Stimulated activated CD4-positive, alpha-beta T cell treated with anti-CD3 and anti-CD28 coated beads, TNF-alpha, amount 100 ng/mL, for 1 hour (primary cell): ENCODE measurements around the gene APOL4.
"Not testable (repeated sequence)": the region's sequence is repeated elsewhere in the genome, so short reads cannot be mapped to it uniquely, and the experiment has no call there.

Experiments
- DNase-seq, 3 donors: peaks; one replicate each; pipeline ENCODE4 v3.0.0-alpha.2; 2020; ENCODE audit warnings: low read depth in 3 of 3, low spot score in 1 of 3

The APOL4 gene, protein sequence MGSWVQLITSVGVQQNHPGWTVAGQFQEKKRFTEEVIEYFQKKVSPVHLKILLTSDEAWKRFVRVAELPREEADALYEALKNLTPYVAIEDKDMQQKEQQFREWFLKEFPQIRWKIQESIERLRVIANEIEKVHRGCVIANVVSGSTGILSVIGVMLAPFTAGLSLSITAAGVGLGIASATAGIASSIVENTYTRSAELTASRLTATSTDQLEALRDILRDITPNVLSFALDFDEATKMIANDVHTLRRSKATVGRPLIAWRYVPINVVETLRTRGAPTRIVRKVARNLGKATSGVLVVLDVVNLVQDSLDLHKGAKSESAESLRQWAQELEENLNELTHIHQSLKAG

DNA sequence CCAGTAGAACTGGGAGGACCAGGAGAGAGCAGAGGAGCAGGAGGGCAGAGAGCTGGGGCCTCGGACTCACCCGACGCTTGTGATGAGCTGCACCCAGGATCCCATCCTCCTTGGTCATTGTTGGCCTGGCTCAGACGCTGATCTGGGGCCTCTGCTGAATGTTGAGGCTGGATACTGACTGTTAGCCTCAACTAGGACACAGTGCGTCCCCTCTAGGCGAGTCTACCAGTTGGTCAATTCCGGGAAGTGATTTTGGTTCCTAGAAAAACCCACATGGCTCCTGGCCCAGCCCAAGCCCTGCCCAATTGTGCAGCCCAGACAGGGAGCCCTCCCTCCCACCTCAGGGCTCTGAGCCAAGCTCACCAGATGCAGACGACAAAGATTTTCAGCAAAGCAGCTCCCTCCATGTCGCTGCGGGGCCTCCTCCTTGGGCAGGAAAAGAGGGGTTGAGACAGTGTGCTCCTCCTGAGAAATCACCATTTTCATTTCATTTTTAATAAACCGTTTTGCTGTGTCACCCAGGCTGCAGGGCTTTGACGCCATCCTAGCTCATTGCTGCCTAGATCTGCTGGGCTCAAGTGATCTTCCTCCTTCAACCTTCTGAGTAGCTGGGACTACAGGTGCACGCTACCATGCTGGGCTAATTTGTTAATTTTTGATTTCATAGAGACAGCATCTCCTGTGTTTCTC lies at the start of gene APOL4:
APOL4 (minus strand) TSS at position 180 of the 690 bp plus-strand sequence; CDS start at position 105, 75 bp downstream.
- no peak for DNase-seq

DNA sequence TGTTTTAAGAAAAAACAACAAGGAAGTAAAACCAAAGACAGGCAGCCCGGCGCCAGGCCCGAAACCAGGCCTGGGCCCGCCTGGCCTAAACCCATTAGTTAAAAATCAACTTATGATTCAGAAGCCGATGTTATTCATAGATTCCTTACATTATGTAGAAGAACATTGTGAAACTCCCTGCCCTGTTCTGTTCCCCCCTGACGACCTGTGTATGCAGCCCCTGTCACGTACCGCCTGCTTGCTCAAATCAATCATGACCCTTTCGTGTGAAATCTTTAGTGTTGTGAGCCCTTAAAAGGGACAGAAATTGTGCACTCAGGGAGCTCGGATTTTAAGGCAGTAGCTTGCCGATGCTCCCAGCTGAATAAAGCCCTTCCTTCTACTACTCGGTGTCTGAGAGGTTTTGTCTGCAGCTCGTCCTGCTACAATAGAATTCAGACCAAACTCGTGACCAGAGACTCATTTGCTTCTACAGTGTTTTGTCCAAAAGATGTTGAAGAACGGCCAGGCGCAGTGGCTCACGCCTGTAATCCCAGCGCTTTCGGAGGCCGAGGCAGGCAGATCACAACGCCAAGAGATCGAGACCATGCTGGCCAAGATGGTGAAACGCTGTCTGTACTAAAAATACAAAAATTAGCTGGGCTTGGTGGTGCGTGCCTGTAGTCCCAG lies 48.8 kb upstream of the APOL4 start:
- DNase-seq, result not testable (repeated sequence)

DNA sequence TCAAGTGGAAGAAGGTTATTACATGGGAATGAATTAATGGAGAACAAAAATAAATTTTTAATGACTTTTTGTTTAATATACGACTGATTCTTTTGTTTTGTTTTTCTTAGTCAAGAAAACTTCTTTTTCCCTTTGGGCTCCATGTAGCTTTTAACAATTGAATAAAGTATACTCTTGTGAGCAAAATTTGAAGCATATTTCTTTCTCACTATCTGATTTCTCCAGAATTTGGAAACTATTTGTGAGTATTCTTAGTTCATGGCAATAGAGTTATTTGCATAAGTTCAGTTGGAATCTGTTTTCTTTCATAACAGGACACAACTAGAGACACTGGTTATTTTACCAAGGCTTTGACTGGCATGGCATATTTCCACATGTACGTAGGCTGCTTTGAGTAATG lies 47.6 kb upstream of the APOL4 start:
- DNase-seq, result no peak

DNA sequence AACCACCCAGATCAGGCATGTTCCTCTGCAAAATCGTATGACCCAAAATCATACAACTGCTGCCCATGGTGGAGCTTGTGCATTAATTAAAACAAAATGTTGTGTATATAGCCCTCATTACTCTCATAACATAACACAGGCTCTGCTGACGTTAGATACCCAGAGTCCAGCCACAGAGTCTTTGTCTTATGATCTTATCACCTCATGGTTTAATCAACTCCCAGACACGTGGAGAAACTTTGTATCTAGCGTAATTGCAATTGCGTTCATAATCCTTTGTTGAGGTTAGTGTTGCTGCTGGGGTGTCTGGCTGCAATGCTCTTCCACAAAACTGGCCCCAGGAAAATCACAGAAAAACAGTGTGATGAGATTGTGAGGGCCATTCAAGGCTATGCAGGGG lies 46.3 kb upstream of the APOL4 start:
- DNase-seq, result no peak

DNA sequence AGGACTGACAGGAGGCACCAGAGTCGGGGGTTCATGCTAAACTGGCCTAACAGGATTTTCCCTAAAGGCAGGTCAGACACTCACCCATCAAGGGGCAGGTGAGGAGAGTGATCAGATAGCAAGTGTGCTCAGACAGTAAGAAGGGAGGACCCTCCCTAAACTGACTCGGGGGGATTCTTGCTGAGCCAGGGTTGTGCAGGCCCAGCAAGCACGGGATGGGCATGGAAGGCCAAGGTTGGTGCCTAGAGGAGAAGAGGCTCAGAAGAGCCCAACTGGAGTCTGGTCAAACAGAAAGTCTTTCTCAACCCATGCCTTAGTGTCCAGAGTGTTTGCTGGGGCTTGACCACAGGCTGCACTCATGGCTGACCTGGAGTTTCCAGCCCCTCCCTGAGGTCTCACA lies 45.1 kb upstream of the APOL4 start:
- no peak for DNase-seq

DNA sequence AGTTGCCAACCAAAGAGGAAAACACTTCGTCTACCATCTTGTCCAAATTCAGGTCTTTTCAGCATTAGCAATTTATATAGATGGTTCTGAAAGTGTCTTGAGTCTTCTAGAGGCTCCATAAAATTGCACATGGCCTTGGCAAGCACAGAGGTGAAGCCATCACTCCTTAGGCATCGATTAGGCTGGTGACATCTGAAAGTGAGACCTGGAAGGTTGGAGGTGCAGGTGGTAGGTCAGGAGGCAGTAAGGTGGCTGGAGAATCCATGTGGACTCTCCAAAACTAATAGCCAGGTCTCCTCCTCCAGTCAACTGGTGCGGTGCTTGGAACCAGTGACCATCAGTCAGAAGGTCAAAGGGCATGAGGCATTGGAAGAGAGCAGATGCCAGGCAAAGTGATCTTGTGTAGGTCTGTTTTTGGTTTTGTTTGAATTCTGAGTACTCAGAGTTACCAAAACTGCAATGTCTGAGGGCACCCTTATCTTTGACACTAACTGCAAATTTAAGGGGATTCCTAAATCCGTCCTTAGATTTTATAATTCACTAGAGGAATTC lies 44.3 kb upstream of the APOL4 start:
- no peak for DNase-seq

DNA sequence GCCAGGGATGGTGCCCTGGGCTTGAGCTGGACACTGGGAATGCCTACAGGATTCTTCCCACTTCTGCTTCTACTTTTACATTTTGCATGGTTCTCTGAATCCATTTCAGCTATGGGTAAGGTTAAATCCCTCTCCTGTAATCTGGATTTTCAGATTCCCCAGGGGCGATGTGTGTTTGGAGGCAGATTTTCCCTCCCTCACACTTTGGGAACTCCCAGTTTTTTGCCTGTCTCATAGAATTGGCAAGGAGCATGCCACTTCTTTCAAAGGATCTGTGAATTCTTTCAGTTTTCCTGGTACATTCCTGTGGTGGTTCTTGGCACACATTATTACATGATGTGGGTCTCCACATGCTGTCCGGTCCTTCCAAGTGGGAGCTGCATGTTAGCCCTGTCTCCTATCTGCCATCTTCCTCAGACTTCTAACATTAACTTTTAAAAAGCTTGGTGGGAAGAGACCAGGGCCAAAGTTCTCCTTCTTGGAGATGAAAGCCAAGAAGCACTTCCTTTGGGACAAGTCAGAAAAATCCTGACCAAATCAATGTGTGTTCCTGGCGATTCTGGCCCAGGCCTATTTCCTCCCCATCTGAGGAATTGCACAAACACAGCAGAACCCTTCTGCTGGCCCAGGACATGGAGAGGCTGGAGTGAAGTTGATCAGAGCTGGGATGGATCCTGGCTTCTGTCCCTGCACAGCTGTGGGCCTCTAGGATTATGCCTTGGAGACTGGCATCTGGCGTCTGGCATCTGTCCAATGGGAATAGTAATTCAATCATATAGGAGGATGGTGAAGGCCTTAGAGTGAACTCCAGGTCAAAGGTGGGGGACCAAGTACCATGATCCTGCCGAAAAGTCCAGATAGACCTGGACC lies 43.1 kb upstream of the APOL4 start:
- DNase-seq, result no peak

DNA sequence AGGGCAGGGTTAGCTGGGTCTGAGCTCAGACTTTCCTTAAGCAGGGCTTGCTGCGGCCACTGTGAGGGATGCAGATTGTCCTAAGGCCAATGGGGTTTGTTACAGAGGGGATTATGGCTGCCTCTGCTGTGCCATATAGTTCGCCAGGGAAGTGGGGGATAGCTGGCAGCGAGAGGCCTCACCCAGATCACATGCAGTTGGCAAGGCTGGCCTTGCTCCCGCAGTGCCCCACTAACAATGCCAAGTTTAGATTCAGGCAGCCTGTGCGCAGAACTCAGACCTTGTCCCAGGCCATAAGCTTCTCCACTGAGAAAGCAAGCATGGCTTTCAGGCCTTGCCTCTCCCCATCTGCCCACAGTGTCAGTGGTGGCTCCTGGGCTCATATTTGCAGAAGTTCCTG lies 42.4 kb upstream of the APOL4 start:
- no peak for DNase-seq

DNA sequence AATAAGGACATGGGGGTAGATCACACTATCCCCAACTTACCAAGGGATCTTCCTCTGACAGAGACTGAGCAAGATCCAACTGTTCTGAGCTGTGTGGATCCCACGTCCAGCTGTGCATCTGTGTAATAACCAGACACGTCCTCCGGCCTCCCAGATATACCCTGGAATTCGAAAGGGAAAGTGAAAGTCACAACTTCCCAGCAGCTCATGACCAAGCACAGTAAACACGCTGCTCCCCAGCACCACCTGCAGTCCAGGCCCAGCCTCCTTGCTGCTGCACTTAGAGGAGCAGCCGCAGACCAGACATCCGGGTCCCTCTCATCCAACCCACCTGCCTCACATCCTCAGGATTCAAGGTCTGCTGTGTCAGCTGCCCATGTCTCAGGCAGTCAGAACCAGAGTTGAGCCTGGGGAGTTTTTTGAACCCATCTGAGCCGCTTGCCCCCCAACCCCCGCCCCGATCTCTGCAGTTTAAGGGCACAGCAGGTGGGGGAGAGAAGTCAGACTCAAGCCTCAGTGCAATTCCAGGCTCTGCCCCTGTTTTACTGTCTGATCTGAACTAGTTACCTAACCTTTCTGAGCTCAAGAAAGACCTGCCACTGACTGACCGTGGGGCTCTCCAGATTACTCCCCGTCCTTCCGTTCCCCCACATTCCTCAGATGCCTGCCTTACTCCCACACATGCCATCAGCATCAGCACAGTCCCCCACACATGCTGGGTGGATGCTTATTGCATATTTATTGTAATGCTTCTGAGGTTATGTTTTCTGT lies 38.0 kb upstream of the APOL4 start, which contains the start of gene APOL2:
APOL2 (minus strand) TSS at position 127 of the 771 bp plus-strand sequence. CDS start 6,365 bp downstream, outside the sequence.
- DNase-seq, result peak; percentile 51 to 70 (median 68)

DNA sequence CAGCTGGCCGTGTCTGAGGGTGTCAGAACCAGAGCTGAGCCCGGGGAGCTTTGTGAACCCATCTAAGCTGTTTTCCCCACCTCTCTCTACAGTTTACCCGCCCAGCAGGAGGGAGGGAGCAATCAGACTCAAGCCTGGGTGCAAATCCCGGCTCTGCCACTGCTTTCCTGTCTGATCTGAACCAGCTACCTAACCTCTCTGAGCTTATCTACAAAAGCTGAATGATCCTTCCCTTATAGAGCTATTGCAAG lies 37.5 kb upstream of the APOL4 start:
- DNase-seq, result no peak

DNA sequence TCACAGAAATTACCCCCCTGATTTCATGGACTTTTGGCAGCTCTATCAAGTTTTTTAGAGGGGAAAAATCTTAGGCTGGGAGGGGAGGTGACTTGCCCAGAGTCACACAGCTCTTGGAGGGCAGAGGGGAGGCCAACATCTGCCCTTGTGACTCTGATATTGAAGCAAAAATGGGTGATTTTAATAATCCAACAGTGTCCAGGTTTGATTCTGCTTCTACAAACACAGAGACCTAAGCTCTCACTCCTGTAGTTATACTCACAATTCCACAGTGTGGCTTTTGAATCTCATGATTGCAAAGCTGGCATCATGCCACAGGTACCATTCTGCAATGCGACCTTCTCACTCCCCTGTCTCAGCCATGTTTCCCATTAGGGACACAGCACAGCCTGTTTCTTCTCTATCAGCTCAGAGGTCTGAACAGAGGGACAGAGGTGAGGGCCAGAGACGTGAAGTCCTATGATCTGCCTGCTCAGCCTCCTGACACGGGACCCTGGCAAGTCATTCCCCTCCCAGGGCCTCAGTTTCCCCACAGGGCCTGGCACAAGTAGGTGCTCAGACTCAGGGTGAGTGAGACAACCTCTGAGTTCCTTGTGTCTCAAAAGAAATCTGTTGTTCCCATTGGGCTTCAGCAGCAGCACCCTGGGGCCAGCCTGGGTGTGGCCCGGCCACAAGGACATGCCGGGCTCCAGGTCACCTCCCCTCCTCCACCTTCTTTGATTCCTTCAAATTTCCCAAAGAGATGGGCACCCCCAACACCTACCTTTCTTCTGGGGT lies 37.0 kb upstream of the APOL4 start:
- DNase-seq, result no peak

DNA sequence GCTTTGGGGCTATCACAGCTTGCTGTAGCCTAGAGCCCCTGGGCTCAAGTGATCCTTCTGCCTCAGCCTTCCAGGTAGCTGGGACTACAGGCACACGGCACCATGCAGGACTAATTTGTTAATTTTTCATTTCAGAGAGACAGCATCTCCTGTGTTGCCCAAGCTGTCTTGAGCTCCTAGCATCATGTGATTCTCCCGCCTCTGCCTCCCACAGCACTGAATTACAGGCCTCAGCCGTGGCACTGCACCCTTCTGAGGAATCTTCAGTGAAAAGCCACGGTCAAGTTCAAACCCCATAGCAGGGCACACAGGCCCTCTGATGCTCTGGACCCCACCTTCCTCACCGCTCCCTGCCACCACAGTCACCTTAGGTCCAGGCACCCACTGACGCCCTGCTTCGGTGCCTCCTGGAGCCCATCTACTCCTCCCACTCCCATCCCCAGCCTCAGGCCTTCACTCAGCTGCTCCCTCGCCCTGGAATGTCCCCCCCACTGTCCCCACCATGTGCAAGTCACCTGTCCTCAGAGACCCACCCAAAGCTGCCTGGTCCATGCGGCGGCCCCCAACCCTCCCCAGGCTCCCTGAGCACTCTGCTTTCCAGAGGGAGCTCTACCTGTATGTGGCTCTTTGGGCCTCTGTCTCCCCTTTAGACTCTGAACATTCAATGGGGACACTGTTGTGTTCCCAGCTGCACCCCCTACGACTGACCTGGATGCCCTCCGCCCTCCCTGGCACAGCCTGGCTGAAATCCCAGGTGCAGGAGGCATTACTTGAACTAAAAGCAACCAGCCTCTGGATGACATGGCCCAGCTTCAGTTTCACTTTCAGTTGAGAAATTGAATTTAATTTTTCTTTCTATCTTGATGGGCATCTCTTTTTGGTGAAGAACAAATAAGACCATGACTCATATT lies 36.1 kb upstream of the APOL4 start:
- no peak for DNase-seq

DNA sequence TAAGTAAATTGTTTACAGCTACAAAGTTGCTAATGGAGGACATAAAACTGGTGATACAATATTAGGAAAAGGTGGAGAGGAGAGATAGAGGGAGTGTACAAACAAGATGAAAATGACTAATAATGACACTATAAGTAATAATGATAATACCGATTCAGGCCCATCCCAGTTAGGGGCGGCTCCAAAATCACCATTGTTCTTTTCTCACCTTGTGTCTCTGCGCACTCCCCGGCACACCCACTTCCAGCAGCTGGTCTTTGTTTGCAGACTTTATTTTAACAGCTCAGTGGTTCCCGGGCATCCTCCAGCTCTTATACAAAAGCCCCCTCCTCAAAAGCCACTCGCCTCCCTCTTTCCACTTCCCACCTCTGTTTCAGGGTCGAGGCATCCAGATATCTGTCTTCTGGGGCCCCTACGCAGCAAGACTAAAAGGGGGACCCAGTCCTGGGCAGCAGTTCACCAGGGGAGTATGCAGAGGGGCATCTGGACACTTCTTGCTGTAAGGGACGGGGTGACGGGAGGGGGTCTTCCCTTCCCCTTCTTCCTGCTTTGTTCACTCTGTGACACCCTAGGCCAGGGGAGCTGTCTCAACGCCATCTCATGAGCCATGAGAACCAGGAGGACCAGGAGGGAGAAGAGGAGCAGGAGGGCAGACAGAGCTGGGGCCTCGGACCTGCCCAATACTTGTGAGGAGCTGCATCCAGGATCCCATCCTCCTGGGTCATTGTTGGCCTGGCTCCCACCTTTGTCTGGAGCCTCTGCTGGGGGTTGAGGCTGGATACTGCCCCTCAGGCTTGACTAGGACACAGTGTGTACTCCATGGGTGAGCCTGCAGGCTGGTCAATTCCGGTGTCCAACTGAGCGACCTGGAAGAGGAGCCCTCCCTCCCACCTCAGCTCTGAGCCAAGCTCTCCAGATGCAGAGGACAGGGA lies 35.0 kb upstream of the APOL4 start:
- no peak for DNase-seq

DNA sequence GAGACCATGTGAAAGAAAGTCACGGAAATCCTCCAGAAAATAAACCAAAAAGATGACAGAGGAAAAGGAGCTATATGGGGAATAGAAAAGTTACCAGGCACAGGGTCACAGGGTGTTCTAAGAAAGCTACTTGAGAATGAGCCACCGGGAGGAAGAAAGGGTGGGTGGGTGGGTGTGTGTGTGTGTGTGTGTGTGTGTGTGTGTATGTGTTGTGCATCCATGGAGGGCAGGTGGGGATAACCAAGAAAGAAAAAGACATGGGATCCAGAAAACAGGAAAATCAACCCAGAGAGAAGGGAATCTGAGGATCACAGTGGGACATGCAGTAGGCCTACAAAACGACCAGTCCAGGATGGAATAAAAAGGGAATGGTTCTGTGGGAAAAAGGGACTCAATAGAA lies 34.0 kb upstream of the APOL4 start:
- no peak for DNase-seq

DNA sequence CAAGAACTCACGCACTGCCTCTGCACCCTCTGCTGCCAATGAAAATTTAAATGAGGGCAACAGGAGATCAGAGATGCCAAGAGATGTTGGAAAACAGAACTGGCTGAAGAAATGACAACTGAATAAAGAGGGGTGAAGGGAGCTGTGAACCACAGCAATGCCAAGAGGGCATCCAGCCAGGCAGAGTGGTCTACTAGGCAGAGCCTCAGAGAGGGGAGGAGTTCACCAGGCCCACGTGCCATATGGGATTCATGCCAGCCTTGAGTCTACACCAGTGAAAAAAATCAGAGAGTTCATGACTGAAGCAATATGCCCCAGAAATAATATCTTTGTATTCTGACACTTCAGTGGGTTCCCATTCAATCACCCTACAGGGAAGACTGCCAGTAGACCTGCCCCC lies 33.3 kb upstream of the APOL4 start:
- DNase-seq, result no peak

DNA sequence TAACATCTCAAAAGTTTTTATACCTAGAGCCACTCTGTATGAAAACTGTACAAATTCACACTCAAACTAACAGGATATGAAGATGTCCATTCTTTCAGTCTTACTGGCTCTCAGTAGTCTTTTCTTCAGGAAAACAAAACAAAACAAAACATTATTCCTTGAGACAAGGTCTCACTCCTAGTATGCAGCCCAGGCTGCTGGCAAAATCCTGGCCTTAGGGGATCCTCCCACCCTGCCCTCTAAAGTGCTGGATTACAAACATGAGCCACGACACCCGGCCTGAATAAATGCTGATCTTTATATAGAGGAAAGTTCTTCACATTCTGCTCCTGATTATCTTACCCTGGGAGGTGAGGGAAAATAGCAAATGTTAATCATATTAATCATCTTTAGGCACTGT lies 32.6 kb upstream of the APOL4 start:
- no peak for DNase-seq

DNA sequence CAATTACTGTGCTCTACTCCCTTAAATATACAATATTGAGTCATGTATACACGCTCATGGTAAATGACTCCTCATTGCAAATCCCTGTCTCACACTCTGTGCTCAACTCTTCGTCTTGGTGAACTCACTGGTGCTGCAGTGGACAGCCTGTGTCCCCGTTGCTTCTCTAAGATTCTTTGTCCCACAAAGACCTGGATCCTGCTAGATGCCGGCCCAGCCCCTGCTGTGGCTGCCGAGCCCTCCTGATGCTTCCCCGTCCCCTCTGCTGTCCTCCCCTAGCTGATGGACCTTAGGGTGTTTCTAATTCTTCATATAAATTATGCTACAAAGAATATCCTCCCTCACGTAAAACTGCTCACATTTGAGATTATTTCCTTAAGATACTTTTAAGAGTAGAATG lies 32.2 kb upstream of the APOL4 start:
- no peak for DNase-seq
